Stimulated activated CD4-positive, alpha-beta T cell treated with anti-CD3 and anti-CD28 coated beads, Interleukin-12 subunit alpha, Interleukin-12 subunit beta, amount 100 ng/mL, for 4 hours (primary cell): ENCODE data around the gene CCDC88C.

Experiments
- DNase-seq: peaks from one replicate; pipeline ENCODE4 v3.0.0-alpha.2; 2020

The CCDC88C gene

DNA sequence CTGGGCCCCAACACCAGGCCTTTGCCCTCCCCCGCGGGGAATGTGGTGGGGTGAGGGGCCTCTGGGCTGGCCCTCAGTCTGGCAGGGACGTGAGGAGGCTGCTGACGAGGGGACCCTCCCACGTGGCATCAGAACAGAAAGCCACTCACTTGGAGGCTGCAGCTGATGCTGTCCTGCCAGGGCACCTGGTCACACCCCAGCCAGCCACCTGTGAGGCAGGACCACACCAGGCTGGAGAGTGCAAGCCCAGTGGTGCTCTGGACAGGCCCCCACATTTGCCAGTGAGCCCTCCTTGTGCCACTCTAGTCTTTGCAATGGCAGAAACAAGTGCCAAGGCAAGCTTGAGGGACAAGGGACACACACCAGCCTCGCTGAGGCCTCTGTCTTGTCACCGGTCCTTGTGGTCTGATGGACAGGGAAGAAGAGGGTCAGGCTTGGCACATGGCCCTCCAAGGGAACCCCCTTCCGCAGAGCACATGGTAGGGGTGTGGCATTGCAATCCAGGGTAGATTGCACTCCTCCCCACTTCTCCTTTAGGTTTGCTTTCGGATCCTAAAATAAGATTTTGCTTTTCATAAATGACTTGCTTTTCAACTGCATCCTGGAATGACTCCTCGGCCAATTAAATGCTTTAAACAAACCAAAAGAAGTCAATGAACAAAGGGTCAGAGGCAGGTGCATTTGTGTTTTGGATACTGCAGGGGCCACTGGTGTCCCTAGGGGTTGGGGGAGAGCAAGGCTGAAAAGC, 53.7 kb downstream of the CCDC88C start:
- DNase-seq, result no peak

DNA sequence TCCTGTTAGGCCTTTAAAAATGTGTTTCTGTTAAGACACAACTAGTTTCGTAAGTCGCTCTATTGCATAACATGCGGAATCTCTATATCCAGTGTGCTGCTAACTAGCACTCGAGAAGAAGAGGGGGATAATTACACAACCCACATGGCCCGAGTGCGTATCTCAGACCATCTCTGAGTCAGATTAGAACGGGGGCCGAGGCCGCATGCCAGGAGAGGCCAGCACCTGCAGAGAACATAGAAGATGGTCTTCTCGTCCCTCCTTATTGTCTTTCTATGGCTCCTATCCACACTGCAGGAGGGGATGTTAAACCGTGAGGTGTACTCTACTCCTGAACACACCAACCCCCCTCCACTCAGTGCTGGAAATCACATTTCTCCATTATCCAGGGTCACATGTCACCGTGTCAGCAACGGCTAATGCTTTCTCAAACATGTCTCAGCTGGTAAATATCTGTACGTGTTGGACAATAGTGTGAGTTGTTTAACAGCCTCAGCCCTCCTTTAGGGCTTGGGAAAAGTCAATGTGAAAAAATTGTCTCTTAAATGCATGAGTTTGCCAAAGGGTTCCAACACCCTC, 56.3 kb downstream of the CCDC88C start:
- DNase-seq, result no peak

DNA sequence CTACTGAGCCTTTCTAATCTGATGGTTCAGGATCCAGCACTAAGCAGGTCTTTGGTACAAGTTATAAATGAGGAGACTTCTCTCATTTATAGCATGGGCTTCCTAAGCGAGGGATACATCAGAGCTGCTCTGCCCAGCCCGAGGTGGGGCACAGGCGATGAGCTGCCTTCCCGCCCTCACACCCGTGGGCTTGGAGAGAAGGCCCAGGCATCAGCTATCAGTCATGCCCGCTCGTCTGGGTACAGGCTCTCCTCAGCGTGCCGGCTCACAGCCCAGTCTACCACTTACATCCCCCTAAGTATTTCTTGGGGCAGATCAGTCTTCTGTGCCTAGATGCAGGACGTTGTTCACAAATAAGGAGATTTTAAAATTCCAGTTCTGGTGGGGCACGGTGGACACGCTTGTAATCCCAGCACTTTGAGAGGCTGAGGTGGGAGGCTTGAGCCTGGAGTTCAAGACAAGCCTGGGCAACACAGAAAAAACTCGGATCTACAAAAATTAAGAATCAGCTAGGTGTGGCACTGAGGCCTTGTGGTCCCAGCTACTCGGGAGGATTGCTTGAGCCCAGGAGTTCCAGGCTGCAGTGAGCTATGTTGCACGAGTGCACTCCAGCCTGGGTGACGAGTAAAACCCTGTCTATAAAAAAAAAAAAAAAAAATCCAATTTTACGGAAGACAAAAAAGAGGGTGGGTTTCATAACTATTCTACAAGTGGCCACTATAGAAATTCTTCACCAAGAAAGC, 57.0 kb downstream of the CCDC88C start:
- no peak for DNase-seq

DNA sequence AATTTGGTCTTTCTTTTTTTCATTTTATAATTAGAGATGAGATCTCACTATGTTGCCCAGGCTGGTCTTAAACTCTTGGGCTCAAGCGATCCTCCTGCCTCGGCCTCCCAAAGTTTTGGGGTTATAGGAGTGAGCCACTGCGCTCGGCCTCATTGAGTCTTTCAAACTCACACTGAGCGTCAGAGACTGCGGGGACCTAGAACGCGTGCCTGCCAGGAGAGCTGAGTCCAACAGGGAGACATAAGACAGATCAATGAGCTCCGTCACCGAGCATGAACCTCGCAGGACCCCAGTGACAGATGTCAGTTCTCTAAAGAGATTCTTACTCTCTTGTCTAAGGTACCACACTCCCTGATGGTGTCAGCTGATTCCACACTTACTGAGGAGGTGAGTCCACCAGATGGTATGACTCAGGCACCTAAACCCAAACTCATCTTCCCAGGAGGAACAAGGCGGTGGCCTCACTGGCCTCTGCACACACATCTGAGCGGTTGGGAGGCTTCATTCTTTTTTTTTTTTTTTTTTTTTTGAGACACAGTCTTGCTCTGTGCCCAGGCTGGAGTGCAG, 58.9 kb downstream of the CCDC88C start:
- DNase-seq, result no peak

DNA sequence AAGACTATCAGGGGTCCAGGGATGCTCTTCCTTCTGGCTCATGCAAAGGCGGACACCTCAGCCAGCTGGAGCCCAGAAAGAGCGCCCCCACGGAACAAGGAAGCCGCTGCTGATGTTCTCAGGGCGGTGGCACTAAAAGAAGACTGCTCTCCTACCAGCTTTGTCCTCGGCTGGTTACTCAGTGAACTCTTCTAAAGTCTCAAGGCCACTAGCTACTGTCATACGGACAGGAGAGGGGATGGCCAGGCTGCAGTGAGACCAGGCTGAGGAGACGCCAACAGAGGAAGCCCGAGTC, 59.6 kb downstream of the CCDC88C start:
- DNase-seq, result no peak

DNA sequence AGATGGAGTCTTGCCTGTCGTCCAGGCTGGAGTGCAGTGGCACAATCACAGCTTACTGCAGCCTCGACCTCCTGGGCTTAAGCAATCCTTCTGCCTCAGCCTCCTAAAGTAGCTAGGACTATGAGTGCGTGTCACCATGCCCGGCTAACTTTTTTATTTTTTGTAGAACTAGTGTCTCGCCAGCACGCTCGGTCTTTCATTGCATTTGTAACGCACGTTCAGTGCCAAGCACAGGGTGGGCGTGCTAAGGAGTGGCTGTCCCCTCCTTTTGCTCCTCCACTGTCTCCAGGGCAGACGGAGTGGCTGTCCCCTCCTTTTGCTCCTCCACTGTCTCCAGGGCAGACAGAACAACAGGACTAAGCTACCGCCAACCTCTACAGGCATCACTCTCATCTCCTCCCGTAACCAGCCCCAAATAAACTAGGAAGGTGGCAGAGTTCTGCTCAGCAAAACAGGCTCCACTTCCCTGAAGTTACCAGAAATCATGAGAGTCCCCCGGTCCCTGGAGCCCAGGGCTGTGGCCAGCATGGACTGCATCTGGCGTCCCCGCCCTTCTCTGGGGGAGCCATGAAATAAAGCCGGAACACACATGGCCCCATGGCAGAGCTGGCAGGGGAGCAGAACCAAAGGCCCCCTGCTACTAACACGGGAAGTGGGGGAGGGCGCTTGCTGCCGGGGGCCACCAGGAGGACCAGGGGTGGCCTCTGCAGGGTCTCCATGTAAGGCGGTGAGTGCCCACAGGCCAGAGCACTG, 60.2 kb downstream of the CCDC88C start:
- no peak for DNase-seq

DNA sequence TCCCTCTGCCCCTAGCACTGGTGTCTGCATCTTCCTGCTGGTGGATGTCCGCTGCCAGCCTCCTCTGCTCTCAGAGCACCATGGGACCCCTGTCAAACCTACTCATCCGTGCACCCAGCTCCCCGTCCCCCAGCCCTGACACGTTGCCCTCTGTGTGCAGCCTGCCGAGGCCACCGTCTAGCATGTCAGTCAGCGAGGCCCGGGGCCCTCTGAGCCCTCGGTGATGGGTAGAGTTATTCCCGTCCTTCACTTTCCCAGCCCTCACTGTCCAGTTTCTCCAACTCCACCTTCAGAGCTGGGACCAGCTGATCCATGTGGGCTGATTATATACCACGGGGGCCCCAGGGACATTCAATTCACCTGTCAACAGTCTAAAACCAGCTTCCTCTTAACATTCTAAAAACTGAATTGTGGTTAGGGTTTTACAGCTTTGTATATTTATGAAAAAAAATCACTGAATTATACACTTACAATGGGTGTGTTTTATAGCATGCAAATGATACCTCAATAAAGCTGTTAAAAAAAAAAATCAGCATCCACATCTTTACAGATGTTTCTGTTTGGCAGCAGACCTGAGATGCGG, 61.3 kb downstream of the CCDC88C start:
- no peak for DNase-seq

DNA sequence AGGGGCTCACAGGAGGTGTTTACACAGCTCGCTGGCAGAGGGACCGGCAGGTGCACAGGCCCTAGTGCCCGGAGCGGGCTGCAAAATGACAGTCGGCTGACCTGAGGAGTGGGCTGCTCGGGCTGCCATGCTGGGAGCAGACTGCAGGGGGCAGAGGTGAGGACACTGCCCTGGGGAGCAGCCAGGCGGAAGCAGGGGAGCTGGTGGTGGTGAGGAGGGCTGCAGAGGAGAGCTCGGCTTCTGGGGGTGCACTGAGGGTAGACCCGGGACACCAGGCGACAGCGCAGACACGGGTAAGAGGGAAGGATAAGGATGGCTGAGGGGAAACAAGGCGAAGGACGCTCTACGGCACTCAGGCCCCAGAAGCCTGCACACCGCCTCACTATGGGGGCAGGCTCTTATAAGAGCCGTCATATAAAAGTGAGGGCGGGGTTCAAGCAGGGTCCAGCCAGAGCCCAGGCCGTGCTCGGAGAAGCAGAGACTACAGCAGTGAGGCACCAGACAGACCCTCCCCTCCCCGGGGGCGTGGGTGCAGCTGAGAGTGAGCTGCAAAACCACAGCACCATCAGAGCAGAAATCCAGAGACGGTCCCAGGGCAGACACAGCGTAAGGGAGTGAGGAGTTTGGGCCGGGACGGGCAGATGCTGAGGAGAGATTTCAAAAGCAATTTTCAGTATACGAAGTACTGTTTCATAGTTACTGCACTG, 62.5 kb downstream of the CCDC88C start:
- peak; percentile 43 for DNase-seq

DNA sequence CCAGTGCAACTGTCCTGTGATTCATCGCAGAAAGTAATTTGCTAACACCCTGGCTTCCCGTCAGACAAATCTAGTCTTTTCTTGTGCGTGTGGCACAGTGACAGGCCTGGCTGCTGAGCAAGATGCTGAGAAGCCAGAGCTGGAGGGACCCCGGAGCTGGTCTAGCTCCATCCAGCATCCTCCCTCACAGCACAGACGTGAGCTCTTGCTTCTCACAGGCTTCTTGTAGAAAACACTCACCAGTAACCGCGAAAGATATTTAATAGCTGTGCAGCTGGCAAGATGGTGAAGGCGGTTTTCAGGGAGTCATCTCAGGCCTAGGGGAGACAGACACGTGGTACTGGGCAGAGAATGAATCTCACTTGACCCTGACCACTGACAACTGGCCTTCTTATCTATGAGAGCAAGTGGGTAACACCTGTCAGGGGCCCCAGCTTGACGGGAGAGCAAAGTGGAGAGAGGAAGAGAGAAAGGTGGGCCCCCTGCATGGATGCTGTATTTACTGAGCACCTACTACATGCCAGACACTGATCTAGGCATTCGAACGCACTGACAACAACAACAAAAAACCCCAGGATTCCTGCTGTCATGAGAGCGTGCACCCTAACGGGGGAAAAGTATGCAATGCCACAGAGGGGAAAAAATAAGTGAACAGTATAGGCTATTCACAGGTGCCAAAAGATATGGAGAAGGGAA, 63.3 kb downstream of the CCDC88C start:
- no peak for DNase-seq

DNA sequence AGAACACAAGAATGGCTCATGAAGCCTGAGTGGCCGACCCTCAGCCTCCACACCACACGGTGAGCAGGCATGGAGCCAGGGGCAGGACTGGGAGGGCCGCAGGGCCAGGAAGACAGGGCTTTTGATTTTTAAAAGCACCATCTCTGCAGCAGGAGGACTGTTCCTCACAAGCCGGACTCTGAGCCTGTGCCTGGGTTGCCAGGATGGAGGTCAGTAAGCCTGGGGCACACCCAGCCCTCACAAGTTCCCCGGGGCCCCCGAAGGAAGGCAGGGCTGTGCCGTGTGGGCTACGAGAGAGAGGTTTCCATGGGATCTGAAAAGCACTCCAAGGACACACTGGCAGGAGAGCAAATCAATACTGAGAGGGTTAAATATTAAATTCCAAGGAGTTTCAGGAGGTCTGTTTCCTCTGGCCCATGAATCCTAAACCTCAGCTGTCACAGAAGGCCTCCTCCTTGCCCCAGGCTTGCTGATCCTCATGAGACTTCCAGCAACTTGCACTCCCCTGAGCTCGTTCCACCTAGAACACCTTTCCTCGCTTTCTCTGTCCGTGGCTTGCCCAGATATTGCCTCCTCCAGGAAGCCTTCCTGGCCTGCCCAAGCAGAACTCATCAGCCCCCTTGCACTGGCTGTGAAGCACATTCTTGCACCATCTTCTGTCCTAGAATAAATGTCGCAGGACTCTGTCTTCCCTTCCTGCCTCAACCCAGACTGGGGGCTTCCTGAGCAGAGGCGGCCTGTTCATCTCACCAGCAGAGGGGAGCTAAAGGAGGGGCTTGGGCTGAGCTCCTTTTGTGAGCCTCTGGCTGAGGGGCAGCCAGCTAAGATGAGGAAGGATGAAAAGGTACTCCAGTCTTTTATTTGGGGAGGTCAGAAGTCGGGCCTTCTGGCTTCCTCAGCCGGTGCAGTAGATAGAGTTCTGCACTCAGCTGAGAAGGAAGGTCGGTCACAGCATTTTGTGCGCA, 64.6 kb downstream of the CCDC88C start:
- no peak for DNase-seq

DNA sequence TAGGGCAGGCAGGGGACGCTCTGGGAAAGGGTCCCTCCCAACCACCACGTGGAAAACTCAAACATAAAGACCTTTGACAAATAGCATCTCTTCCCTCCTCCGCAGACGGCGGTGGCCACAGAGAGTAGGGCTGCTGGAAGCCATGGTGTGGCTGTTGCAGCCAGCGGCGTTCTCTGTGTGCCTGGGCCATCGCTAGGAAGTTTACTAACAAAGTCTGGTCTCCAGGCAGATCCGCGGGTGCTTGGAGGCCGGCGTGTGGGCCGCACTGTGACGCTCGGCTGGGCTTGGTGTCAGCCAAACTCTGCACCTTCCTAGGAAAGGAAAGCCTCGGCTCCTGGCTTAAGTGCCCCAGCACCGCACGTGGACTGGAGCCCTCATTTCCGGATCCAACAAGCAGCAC, 65.6 kb downstream of the CCDC88C start:
- DNase-seq, result no peak

DNA sequence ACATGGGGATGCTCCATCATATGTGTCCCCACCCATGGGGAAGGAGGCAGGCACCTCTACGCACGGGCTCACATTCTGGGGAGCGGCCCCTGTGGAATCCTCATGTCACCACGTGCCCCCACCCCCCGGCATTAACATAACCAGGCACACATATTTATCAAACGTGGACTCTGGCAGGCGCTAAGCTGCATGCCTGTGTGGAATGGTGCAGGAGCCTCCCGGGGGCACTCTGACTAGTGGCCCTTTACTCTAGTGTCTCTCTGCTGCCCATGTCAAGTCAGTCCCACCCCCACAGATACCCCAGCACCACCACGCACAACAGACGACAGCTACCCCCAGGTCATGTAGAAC, 66.1 kb downstream of the CCDC88C start:
- no peak for DNase-seq

DNA sequence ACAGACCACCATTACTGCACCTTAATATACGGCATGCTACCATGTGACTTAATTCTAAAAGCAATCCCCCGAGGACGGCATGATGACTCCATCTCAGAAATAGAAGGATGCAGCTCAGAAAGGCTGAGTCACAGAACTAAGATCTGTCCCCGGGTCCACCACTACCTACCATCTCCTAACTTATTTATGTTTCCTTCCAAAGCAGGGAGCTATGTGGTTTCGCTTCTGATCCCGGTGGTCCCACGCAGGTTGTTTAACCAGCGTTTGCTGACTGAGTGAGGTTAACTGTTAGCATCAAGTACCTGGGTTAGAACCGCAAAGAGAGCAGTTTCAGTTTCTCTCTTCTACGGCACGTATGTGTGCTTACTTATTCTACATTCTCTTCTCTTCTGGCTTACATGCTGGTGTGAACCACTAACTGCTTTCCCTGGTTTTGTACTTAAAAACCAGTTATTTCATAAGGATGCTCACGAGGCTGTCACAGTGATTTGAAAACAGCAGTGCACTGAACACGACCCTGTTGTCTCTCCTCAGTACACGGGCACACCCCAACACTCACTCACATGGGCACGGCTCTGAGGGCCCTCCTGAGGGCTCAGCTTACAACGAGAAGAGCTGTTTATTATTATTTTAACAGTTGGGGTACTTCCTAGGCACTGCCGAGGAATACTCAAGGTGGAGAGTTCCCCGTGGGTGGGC, 66.7 kb downstream of the CCDC88C start:
- DNase-seq, result peak; percentile 44

DNA sequence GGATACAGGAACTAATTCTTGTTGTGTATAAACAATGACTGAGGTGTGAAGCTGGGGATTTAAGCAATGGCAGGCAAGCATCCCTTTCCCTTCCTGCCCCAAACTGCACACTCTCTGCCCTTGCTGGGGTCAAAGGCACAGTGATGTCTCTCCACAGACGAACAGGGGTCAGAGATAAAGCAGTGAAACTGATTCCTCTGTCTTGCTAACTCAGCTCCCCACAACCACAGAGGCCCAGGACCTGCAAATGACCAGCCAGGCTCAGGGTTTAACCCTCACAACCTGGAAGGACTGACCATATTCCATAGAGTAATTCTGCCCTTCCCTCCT, 67.2 kb downstream of the CCDC88C start:
- no peak for DNase-seq

DNA sequence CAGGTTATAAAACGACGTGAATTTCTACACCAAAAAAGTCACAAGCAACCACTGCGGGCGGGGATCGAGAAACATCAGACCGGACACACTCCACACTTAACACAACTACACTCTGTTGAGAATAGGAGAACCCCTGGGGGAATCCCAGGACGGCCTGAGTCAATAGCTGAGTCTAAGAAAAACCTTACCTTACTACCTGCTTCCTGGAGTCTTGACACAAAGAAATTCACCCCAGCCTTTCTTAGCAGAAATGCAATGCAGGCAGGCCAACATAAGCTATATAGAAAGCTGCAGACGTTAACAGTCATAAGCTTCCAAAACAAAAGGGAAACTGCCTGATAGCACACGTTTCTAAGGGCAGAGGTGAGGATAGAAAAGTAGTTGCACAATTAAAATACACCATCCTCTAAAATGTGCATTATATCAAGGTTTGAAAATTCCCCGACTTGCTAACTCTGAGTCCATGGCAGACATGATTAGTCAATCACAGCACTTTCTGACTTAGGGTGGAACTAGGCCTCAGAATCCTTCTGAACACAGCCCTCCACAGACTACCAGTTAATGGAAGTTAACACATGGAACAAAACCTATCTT, 68.0 kb downstream of the CCDC88C start:
- peak; percentile 54 for DNase-seq

DNA sequence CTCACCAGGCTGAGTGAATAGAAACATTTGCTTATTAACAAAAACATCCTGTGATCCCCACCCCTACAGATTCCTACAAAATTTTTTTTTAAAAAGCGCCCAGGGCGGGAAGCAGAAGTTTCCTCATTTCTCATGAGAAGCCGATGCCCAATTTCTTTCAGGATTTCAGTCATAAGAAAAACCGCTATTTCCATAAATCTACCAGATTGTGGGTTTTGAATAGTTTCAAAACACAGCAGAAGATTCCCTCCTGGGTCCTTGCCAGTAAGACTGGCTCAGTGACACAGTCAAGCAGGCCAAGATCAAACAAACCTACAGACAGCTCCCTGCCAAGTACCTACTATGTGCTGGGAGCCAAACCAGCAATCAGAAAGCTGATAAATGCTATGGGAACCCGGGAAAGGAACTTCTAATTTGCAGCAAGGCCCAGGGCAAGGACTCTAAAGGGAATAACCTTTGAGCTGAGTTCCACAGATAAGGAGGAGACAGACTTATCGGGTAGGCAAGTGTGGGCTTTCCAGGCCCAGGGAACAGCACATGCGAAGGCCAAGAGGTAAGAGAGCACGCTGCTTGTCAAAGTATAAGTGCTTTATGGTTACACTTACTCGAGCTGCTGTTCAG, 68.7 kb downstream of the CCDC88C start:
- DNase-seq, result no peak

DNA sequence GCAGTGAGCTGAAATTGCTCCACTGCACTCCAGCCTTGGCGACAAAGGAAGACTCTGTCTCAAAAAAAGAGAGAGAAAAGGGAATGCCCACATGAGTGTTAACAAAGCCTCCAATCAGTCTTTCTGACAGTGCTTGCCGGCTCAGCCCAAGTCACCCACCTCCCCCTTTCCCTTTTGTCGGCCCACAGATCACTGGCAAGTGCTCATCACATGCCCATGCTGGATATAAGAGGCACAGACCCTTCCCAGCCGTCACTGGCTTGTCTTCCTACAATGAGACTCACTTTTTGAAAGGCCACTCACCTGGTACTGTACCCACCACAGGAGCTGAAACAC, 70.8 kb downstream of the CCDC88C start:
- DNase-seq, result no peak

DNA sequence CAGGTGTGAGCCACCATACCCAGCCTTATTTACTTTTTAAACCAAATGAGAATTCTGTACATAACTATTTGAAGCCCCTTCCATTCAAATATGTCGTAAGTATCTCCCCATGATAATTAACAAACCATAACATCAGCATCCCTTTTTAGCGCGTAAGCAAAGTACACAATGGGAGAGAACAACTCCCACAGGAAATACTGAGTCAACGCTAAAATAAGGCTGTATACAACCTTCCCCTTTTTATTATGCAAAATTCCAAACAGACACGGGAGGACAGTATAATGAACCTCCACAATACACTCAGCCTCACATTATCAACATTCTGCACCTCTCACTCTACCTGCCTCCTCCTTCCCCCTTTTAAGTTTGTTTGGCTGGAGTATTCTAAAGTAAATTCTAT, 73.5 kb downstream of the CCDC88C start:
- no peak for DNase-seq

DNA sequence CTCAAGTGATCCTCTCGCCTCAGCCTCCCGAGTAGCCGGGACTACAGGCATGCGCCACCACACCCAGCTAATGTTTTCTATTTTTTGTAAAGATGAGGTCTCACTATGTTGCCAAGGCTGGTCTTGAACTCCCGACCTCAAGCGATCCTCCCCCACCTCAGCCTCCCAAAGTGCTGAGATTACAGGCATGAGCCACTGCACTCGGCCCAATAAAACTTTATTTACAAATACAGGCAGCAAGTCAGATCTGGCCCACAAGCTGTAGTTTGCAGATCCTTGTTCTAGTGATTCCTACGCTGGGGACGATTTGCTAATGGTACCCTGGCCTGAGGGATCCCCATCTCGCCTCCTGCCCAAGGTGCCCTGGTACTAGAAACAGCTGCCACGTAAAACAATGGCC, 74.6 kb downstream of the CCDC88C start:
- DNase-seq, result no peak
